GM21619 (cell line): ENCODE results near the gene ADAMTS2.

ENCODE experiments used
- ATAC-seq: cut with Tn5 transposase; IDR thresholded peaks from one replicate; pipeline ENCODE4 v1.9.1; 2021; ENCODE audit not compliant: unreplicated experiment

The ADAMTS2 gene

GRCh38 chr5:179281694-179282093 is 63.6 kb downstream of the ADAMTS2 start:
- ATAC-seq: no peak

DNA sequence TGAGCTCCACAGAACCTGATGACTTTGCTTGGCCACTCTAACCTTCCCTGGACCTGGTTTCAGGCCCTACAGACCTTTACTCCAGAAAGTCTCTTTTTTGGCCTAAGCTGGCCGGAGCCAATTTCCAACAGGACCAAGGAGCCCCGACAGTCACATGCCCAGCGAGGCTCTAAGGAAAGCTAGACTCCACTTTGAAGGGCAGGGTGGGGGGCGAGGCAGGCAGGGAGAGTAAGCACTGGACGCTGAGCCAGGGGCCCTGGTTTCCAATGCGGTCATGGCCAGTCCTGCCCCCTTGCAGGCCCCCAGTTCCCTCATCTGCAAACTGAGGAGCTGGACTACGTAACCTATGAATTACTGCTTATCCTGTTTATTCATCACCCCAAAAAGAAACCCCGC is 65.2 kb downstream of the ADAMTS2 start:
- ATAC-seq: no peak

GRCh38 chr5:179279347-179280094 is 65.7 kb downstream of the ADAMTS2 start:
- ATAC-seq: no peak

DNA sequence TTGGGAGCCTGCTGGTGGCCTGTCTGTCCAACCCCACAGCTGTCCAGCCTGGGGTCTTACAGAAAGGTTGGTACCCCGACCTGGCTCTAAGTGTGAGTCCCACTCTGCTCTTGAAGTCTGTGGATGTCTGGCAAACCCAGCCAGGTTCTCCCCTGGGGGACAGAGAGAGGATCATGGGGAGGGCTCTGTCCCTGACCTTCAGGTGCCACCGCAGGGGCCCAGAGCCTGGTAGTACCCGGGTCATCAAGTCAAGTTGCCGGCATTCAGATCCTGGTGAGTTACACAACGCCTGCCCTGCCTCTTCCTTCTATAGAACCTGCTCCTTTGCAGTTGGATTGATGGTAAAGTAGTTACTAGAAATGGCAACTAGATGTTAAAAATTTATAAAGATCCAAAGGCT is 66.7 kb downstream of the ADAMTS2 start:
- no peak for ATAC-seq

DNA sequence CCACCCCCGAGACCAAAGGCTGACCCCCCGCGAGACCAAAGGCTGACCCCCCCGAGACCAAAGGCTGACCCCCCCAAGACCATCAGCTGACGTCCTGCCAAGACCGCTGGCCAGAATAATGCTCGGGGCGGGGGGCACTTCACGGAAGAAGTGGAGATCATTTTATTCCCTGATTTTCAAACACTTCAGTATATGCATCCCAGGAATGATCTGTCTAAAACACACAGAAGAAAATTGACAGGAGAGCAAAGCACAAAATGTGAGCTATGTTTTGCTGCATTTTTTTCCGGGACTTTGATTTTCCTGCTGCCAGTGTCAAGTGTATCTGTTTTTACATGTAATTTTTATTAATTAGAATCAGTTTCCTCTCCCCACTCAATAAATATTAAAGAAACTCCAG is 67.1 kb downstream of the ADAMTS2 start:
- ATAC-seq: no peak

DNA sequence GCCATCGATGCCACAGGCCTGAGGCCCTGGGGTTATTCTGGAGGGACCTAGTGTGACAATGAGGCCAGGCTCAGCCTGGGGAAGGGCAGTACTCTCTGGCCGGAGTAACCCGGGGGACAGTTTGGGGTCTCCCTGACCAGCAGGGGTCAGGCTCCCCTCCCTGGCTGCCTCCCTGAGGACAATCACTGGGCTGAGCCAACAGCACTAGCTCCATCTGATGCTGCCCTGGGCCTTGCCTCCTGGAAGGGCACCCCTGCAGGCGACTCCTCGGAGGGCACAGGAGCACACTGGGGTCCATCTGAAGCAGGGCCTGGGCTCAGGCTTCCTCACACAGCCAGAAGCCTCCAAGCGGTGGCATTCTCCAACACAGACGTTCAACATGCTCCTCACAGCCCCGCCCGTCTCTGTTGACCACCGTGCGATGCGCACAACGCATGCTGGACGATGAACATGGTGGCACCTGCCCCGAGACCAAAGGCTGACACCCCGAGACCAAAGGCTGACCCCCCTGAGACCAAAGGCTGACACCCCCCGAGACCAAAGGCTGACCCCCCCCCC is 68.3 kb downstream of the ADAMTS2 start:
- ATAC-seq: no peak

DNA sequence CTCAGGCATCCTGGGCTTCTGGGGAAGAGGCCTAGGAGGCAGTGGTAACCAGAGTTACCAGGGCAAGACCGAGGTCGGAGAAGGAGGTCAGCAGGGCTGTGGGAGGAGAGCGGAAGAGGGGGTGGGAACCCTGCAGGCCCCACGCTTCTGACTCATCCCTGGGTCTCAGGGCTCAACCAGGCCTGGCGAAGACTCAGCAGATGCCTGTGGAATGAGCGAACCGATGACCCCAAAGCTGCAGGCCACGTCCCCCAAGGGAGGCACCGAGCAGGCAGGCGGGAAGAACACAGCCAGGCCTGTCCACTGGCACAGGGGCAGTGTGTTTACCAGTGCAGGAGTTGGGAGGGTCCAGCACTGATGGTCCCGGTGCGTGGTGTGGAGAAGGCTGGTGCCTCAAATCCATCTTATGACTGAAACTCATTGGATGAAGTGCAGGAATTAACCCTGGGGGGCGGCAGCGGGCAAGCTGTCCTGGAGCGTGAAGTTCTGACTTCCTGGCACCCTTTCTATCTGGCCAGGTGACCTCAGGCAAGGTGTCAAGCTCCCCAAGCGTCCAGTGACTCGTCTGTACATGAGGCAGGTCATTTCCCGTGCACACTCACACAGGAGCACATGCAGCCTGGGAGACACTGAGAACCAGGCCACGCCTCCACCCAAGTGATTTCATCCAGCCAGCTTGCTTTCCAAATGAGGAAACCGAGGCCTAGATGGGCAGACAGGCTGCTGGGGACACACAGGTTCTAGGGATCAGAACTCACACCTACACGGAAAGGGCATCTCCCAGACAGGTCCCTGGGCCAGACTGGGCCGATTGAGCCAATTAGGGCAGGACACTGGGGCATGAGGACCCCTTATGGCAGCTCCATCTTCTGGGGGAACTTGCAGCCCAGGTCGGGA is 69.1 kb downstream of the ADAMTS2 start:
- ATAC-seq: no peak

DNA sequence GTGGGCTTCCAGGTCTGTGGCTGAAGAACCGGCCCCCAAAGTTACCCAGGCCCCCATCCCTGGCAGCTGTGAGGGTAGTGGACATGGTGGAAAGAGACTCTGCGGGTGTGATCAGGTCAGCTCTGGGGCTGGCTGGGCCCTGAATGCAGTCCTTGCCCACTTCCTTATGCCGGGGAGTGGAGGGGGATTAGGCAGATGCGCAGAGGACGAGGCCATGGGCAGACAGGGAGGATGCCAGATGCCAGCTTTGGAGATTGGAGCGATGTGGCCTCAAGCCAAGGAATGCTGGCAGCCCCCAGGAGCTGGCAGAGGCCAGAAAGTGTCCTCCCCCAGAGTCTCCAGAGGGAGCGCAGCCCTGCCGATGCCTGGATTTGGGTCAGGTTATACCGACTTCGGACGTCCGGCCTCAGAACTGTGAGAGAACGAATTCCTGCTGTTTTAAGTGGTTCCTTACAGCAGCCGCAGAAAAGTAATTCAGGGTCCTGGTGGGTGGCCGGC is 69.8 kb downstream of the ADAMTS2 start:
- ATAC-seq: no peak

DNA sequence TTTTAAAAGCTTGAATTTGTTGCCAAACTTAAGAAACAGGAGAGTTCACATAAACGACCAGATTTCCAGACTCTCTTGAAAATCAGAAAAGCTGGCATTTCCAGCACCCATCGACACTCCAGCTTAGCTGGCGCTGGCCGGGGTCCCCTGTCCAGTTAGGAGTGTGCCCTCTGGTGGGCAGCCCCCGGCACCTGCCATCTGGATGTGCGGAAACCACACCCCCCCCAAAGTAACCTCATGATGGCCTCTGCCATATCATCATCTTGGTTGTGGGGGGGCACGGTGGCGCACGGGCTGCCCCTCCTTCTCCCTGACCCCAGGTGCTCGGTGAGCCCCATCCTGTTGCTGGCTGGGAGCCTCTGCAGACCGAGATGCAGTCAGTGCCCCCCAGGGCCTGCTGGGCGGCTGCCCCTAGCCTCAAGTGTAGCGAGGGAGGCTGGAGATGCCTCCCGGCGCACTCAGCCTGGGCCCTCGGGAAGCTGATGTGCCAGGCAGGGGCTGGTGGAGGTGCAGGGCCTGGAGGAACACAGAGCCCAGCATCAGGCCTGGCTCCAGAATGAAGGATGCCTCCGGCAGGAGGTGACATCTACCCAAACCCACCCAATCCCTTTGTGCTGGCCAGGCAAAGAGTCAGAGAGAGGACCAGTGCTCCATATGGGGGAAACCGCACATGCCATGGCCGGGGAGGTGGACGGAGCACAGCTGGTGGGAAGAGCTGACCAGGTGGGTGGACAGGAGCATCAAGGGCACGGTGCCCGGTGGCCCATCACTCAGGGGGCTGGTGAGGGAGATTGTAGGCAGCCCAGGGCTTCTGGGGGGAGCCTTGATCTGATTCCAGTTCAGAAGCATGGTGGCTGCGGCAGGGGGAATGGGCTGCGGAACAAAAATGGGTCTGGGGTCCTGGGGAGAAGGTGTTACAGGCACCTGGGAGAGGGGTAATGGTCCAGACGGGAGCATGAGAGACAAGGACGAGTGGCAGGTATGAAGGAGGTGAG is 70.6 kb downstream of the ADAMTS2 start:
- no peak for ATAC-seq

GRCh38 chr5:179273441-179274145 is 71.7 kb downstream of the ADAMTS2 start:
- ATAC-seq: no peak

DNA sequence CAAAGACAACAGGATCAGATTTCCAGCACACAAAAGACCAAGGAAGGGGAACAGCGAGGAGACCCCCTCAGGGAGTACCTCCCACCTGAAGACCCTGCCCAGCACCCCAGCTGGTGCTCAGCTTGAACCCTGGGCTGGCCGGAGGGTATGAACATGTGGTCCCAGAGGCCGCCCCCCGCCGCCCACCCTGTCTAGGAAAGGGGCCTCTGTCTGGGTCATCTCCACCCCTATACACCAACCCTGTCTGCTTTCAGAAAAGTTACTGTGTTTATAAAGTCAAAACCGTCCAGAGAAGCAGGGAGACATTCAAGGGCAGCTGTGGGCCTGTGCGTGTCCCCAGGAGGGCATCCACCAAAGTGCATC is 72.2 kb downstream of the ADAMTS2 start:
- ATAC-seq: no peak

DNA sequence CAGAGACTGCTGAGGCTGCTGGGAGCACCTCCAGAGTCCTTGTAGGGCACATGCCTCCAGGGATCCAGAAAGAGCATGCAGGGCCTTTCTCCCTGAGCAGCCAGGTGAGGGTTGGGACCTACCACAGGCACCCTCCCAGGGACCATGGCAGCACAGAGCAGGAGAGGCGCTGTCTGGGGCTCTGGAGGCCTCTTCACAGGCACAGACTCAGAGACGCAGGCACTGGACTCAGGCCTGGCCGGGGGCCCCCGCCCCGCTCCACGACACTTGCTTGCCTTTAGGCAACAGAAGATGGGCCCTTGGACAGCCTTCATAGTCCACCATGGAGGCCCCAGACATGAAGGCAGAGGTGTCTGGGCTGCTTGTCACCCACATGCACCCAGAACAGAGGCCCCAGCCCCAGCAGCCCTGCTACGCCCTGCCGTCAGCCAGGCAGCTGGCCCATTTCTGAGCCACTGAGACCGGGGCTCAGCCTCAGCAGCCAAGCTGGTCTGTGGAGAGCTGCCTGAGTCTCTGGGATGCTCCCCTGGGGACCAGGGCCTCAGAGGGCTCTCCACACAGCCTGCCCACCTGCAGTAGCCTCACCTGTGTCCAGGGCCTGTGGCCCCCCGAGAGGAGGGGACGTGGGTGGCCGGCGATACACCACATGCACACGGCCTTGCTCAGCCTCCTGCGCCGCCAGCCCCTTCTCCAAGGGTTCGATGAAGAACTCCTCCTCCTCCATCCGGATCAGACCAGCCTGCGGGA is 72.8 kb downstream of the ADAMTS2 start:
- no peak for ATAC-seq

DNA sequence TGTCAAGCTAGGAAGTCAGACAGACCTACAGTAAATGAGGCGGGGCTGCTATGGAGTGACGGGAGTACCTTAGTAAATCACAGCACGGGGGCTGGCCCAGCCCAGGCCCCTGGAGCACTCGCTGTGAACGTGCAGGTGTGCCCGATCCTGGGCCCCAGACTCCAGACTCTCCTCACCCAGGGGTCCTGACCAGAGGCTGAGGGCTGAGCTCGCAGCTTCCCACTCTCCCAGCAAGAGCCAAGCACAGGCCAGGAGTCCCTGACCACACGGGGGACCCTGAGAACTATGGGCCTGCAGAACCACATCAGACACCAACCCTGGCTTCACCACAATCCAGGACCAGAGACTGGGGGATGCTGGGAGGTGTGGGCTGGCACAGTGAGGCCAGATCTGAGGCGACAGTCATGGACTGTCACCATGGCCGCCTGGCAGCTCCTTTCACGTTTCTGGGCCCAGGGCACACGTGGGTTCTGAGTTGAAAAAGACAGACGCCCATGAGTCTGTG is 73.4 kb downstream of the ADAMTS2 start:
- no peak for ATAC-seq

DNA sequence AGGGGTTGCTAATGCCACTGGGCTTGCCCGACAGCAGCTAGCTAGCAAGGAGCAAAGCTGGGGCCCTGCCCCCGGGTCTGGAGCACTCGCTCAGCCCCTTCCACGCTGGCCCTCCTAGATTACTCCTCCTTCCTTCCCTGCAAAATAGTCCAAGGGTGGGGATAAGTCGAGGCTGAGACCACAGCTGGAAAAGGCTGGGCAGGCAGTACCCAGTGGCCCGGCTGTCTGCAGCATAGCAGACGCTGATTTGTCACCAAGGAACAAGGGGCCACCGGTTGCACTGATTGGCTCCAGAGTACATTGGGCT is 73.9 kb downstream of the ADAMTS2 start:
- no peak for ATAC-seq

DNA sequence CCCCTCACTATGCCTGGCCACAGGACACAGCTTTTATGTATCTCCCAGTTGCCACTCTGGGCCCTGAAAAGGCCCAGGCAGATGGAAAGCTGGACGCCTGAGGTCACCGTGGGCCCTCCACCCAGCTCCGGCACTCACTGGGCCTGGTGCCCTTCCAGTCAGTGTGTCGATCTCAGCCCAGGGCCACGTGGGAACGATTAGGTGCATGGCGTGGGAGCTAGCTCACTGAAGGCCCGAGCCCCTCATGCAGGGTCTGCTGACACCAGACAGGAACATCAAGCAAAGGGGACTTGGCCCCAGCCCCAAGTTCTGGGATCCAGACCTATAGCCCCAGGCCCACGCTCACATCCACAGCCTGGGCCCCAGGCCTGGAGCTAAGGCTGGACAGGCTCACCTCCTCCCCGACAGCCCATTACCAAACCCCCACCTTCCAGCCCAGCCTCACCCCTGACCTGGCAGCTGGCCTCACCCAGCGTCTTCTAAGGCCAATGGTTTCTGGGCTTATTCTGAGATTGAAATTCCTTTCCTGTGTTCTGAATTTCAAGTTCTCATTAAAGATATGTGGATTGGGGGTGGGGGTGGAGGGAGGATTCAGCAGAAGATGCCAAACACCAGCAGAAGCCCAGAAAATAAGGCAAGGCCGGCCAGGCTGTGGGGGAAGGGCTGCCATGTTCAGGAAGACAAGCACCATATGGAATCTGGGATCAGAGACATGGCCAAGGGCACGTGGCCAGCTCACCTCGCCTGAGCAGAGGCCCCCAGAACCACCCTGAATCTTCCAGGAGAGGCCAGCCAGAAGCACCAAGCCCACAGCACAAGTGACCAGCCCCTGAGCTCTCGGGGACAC is 74.5 kb downstream of the ADAMTS2 start:
- ATAC-seq: no peak

DNA sequence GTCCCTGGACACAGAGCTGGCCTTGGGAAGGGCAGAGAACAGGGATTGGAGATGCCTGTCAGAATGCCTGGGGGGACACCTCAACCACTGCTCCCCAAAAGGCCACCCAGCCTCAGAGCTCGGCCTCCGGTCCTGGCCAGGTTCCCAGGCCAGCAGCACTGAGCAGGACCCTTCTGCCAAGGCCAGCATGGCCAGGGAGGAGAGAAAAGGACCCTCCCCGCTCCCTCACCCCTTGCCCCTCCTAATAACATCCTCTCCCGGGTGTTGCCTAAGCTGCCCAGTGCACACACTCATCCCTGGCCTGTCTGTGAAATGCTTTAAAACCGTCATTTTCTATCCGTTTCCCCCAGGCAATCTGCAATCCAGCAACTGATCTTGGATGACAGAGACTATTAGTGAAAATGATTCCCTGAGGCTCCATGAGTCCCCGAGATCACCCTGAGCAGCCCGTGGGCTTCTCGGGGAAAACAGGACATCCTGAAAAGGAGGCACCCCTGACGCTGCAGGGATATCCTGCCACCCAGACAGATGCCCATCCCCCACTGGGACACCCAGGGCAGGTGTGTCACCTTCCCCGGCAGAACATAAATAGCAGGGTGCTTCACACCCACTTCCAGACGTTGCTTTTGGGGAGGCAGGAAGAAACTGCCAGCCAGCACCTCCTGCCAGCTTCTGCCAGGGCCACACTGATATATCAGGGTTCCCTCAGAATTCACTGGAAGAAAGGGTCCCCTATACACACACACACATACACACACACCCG is 75.3 kb downstream of the ADAMTS2 start:
- ATAC-seq: no peak

DNA sequence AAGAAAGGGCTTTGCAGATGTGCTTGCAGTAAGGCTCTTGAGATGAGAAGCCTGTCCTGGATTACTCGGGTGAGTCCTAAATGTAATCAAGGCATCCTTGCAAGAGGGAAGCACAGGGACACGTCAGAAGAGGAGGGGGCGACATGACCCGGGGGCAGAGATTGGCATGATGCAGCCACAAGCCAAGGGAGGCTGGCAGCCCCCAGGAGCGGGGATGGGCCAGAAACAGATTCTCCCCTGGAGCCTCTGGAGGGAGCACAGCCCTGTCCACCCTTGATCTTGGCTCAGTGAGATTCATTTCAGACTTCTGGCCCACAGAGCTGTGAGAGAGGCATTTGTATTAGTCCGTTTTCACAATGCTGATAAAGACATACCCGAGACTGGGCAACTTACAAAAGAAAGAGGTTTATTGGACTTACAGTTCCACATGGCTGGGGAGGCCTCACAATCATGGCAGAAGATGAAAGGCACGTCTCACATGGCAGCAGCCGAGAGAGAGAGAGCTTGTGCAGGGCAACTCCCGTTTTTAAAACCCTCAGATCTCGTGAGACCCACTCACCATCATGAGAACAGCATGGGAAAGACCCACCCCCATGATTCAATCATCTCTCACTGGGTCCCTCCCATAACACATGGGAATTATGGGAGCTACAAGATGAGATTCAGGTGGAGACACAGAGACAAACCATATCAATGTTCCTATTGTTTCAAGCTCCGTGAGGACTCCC is 76.1 kb downstream of the ADAMTS2 start:
- ATAC-seq: no peak
